ENCODE results near the gene NUP43. TPM values are rescaled to one million over a fixed set of nuclear protein-coding genes. Genes with fewer than 3 reads are reported as not detected.
"Not testable (repeated sequence)": the region's sequence is repeated elsewhere in the genome, so short reads cannot be mapped to it uniquely, and the experiment has no call there.

Gene NUP43
- total RNA-seq: 69.2 and 72.2 TPM in 2 replicates

DNA sequence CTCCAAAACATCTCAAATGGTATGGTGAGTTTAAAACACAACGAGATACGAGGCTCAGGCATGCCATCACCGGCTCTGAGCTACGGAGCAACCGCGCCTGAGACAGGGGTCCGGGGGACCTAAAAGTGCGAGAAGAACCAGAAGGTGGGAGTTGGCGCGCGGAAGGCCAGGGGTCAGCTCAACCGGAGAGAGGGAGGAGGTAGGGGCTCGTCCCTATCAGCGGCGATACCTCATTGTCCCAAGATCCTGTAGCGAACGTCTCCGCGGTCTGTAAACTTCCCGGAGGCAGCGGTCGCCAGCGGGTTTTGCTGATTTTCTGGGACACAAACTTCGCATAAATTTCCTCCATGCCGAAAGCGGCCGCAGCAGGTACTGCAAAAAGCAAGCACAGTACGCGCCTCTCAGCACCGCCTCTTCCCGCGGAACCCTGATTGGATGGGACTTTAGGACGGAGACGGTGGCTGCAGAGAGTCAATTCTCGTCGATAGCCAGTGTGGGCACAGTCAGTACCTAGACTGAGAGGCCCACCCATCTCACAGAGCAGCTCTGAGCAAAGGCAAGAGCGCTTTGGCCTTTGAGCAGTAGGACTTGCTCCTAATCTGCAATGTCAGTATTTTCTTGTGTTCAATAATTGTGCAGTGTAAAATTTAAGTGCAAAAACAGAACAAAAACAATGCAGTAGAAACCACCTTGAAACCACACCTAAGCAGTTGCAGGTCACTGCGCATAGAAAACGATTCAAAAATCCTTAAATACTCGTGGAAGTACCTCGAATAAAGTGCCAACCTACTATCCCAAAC, at the start of gene NUP43:
Gene NUP43 (minus strand): TSS at position 383 of the 800 bp plus-strand sequence. CDS start 34 bp downstream, at position 349.
- intact Hi-C loops (cut with micrococcal nuclease): loop anchor here (1.0 to 5.0 kb wide), 4 partner anchors 28 to 429 kb away; partner anchors contain the start of genes GINM1, LATS1, LRP11 and TAB2

- intact Hi-C loops (cut with micrococcal nuclease): no loop called here
Observed at GRCh38 chr6:149783551-149783950, 37.2 kb upstream of the NUP43 start.

DNA sequence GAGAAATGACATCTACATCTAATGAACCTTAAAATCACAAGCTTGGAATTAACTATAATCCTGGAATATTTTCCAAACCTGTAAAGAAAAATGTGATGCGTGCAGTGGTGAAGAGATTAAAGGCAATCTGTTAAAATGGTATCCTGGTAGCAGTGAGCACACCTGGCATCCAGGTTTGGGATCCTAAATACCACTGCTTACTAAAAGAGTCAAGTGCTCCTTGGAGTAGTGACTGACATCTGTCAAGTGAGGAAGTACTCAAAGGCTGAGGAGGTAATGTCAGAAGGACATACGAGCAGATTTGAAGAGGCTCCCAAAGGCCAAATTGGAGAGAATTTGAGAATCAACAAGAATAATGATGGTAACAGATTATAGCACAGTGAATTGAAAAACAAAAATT, 36.0 kb upstream of the NUP43 start:
- intact Hi-C loops (cut with micrococcal nuclease): no loop called here

DNA sequence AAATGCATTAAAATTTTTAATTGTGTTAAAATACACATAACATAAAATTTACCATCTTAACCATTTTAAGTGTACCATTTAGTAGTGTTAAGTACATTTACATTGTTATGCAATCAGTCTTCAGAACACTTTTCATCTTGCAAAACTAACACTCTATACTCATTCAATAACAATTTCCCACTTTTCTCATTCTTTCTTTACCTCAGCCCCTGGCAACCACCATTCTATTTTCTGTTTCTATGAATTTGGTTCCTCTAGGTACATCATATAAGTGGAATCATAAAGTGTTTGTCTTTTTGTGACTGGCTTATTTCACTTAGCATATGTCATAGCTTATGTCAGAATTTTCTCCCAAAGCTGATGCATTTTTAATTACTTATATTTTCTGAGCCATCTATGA, 35.4 kb upstream of the NUP43 start:
- intact Hi-C loops (cut with micrococcal nuclease): no loop called here

DNA sequence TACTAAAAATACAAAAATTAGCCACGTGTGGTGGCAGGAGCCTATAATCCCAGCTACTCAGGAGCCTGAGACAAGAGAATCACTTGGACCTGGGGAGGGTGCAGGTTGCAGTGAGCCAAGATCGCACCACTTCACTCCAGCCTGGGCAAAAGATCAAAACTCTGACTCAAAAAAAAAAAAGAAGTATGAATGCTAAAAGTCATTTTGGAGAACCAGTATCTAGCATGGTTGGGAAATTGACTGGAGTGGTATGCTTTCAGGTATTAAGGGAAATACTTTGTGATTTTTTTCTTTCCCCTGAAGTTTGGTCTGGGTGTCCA, 33.3 kb upstream of the NUP43 start:
- intact Hi-C loops (cut with micrococcal nuclease): no loop called here

- intact Hi-C loops (cut with micrococcal nuclease): no loop called here
Observed at GRCh38 chr6:149777624-149778023, 31.3 kb upstream of the NUP43 start.

GRCh38 chr6:149771925-149772324, 25.6 kb upstream of the NUP43 start:
- intact Hi-C loops (cut with micrococcal nuclease): no loop called here

DNA sequence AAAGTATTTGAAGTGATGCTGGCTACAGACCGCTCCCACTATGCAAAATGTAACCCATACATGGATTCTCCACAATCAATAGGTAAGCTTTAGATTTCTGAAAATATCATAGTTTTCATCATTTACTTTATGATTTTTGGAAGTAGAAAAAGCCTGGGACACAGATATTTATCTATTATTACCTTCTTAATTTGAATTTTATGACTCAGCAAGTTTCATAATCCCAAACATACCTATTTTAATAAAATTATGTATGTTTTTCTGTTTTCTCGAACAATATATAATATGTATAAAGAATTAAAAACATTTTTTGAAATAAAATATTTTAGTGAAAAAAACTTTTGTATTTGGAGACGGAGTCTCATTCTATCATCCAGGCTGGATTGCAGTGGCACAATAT, 24.9 kb upstream of the NUP43 start:
- intact Hi-C loops (cut with micrococcal nuclease): no loop called here

DNA sequence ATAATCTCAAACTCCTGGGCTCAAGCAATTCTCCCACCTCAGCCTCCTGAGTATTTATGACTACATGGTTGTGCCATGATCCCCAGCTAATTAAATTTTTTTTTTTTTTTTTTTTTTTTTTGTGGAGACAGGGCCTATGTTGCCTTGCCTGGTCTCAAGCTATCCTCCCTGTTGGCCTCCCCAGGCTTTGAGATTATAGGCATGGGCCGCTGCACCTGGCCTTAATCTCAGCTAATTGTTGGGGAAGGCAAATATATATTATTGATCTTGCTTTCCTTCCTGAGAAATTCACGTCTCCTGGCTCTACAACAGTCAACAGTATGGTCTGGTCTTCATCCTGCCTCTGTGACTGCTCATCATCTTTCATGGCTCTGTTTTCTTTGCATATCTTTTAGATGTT, 23.3 kb upstream of the NUP43 start:
- intact Hi-C loops (cut with micrococcal nuclease): no loop called here

DNA sequence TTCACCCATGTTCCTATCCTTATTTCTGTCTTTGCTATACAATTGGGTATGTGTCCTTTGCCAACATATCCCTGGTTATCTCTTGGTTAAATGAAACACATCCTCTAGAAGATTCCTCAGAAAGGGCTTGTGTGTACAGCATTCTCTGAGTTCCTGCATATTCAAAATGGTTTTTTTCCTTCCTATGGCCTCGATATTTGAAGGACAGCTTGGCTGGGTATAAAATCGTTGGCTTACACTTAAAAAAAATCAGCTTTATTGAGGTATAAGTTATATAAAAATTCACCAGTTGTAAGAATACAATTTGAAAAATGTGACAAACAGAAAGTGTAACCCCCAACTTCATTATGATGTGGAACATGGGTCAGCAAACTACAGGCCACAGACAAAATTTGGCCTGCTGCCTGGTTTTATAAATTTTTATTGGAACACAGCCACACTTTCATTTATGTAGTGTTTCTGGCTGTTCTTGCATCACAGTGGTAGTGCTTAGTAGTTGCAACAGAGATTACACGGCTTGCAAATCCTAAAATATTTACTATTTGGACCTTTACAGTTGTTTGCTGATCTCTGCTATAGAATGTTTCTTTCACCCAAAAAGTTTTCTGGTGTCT, 19.9 kb upstream of the NUP43 start:
- intact Hi-C loops (cut with micrococcal nuclease): no loop called here

GRCh38 chr6:149763866-149764265, 17.5 kb upstream of the NUP43 start:
- intact Hi-C loops (cut with micrococcal nuclease): no loop called here

DNA sequence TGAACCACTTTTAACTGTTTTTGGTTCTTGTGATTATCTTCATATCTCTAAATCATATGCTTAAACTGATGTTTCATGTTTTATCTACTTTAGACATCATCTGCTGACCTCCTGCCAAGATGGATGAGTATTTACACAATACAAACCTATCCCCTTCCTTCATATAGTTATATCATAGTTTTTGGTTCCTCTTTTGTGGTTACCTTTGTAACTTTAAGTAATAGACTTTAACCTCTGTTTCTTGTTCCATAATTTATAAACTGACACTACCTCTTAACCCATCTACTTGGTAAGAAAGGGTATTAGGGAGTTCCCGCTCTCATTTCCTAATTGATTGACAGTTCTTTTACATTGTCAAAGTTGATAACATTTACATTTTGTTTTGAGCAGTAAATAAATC, 15.1 kb upstream of the NUP43 start:
- intact Hi-C loops (cut with micrococcal nuclease): no loop called here

- intact Hi-C loops (cut with micrococcal nuclease): no loop called here
Observed at GRCh38 chr6:149756261-149756636, 9.9 kb upstream of the NUP43 start.

DNA sequence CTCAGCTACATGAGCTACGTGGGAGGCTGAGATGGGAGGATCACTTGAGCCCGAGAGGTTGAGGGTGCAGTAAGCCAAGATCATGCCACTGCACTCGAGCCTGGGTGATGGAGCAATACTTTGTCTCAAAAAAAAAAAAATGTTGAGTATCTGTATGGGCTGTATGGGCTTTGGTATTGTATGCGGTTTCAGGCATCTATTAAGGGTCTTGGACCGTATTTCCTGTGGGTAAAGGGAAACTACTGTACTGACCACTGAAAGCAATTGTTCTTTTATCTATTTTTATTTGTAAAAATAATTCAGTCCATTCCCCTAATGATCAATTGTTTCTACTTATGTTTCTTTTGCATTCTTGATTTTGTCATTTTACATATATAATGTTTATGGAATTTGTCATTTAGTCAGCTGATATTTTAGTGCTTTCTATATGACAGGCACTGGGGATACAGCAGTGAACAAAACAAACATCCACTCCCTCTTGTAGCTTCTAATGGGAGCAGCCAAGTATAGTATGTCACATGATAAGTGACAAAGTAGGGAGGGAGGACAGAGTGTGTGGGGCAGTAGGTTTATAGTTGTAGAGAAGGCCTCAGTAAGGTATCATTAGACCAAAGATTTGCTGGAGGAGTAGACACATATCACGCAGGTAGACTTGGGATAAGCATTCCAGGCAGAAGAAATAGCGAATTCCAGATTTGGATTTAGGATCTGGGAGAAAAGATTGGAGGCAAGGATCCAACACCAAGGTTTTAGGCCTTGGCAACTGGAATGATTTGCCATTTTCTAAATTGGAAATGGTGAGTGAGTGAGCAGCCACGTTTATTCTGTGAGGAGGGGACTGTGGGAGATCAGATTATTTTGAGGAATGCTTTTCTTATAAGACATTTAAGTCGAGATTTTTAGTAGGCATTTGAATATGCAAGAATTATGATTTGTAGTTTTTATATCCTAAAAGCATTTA, 9.3 kb upstream of the NUP43 start:
- intact Hi-C loops (cut with micrococcal nuclease): no loop called here

GRCh38 chr6:149754548-149754947, 8.2 kb upstream of the NUP43 start:
- intact Hi-C loops (cut with micrococcal nuclease): no loop called here

DNA sequence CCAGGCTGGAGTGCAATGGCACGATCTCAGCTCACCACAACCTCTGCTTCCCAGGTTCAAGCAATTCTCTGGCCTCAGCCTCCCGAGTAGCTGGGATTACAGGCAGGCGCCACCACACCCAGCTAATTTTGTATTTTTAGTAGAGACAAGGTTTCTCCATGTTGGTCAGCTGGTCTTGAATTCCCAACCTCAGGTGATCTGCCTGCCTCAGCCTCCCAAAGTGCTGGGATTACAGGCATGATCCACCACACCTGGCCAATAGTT, 7.0 kb upstream of the NUP43 start:
- intact Hi-C loops (cut with micrococcal nuclease): not testable (repeated sequence)

GRCh38 chr6:149752600-149753373, 6.5 kb upstream of the NUP43 start:
- intact Hi-C loops (cut with micrococcal nuclease): no loop called here

DNA sequence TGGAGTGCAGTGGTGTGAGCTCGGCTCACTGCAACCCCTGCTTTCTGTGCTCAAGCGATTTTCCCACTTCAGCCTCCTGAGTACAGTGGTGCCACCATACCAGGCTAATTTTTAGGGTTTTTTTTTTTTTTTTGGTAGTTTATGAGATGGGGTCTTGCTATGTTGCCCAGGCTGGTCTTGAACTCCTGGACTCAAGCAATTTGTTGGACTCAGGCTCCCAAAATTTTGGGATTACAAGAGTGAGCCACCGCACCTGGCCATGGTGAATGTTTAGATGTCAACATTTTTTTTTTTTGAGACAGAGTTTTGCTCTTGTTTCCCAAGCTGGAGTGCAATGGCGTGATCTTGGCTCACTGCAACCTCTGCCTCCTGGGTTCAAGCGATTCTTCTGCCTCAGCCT, 5.6 kb upstream of the NUP43 start:
- intact Hi-C loops (cut with micrococcal nuclease): not testable (repeated sequence)

DNA sequence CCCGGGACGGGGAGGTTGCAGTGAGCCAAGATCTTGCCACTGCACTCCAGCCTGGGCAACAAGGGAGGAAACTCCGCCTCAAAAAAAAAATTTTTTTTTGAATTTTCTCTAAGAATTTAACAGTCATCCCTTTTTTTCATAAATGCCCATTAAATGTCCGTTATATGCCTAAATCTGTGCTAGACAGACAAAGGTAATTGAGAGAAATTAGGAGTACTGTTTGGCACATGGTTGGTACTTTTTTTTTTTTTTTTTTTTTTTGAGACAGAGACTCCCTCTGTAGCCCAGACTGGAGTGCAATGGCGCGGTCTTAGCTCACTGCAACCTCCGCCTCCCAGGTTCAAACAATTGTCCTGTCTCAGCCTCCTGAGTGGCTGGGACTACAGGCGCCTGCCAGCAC, 4.9 kb upstream of the NUP43 start:
- intact Hi-C loops (cut with micrococcal nuclease): no loop called here

DNA sequence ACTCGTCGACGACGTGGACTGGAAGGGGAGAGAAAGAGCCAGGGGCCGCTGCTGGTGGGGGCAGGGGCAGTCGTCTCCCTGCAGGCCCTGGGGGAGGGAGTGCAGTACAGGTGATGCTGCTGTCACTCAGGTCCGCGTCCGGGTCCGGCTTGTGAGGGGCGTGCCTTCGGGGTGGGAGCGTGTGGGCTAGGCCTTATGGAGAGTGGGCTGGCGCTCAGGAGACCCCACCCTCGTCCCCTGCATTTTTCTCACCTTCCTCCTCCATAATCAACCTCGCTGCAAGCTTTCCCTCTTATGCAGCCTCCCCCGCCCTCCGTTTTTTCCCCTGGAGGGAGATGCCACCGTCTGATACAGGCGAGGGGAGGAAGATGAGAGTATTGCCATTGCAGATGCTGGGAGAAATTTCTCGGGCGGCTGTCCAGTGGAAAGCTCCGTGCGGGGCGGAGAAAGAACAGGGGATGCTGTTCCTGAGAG, 3.8 kb upstream of the NUP43 start:
- intact Hi-C loops (cut with micrococcal nuclease): no loop called here

DNA sequence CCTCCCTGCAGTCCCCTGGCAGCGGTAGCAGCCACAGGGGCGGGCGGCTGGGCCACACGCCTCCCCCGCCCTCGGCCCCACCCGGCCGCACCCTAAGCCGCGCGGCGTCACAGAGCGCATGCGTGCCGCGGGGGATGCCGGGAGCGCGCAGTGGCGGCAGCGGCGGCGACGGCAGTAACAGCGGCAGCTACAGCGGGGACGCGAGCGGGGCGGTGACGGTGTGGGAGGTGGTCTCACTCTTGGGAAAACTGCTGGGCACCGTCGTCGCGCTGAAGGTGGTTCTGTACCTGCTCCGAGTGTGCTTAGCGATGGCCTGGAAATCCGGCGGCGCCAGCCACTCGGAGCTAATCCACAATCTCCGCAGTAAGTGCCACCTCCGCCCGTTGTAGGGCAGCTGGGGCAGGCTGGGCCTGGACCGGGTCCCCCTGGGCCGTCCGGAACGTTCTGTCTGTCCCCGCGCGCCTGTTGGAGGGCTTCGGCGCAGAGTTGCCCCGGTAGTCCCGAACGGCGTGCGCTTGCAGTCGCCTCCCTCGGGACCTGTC, 3.3 kb upstream of the NUP43 start, which contains the start of gene PCMT1:
Gene PCMT1 (plus strand): TSS at position 148 of the 542 bp plus-strand sequence. CDS start 161 bp downstream, at position 309.
- intact Hi-C loops (cut with micrococcal nuclease): loop anchor here (1.0 to 5.0 kb wide), 3 partner anchors 101 to 432 kb away; partner anchors contain the start of genes KATNA1, PPIL4 and TAB2

All from T-helper 2 cell treated with Interferon-gamma antibody and Interleukin-4, amounts not matched to agents 100 ng/mL and 5 ng/mL, for 36 hours (primary cell).